Inferior parietal cortex (tissue), 1 donor: ENCODE results near the gene INPP5E.

Experiments
- DNase-seq: peaks from one replicate; pipeline ENCODE4 v3.0.0-alpha.2; 2016; ENCODE audit errors: extremely low spot score

The INPP5E gene

GRCh38 chr9:136439481-136440408 lies at the start of gene INPP5E:
TSS of gene INPP5E (minus strand) at chr9:136439845. CDS start at chr9:136439419, 426 bp downstream.
- DNase-seq: peak; percentile 53

- DNase-seq: peak; percentile 61
These were observed 48.9 kb upstream of the INPP5E start for GRCh38 chr9:136488247-136489214.

DNA sequence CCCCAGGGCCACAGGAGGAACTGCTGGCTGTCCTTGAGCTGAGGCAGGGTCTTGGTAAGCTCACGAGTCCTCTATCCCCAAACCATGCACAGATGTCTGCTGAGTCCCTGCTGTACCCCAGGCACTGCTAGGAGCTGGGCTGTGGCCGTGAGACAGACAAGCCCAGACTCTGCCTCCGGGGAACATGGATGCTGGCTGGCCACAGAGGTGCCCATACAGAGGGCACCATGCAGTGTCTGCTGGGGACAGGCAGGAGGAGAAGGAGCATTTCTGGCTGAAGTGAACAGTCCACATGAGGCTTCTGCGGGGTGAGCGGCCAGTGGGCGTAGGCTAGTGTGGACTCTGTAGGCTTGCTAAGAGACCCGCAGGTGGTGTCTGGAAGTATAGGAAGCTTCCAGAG lies 48.0 kb upstream of the INPP5E start:
- no peak for DNase-seq

DNA sequence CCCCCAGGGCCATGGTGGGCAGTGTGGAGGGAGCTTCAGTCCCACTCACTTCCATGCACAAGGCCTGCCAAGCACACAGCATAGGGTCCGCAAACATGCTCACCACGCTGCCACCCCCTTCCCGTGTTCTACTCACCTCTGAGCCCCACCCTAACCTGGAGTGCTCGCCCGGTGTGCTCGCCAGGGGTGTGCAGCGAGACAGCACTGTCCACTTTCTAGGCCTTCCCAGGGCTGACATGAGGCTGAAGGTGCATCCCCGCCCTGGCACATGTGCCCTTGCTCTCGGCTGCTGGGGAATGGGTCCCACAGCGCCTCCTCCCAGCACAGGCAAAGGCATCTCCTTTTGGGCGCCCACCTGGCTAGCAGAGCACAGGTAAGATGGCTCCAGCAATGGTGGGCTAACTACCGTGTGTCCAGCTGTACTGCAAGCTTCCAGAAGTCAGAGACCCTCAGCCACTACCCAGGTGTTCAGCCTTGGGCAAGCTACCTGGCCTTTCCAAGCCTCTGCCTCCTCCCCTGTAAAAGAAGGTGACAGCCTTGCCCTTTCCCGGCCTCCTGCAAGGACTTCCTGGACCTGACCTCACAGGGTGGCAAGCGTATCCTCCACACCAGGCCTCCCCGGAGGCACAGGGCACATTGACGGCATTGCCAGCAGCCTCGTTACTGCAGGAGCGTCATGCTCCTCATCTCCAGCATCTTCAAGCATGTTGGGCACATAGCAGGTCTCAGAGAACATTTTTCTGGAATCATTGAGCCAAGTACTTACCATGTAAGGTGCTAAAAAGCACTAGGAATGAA lies 47.4 kb upstream of the INPP5E start:
- DNase-seq: no peak

- no peak for DNase-seq
These were observed 46.5 kb upstream of the INPP5E start for GRCh38 chr9:136486131-136486530.

GRCh38 chr9:136485049-136486045 lies 45.7 kb upstream of the INPP5E start:
- peak; percentile 88 for DNase-seq

- no peak for DNase-seq
These were observed 44.8 kb upstream of the INPP5E start for GRCh38 chr9:136484153-136485048.

GRCh38 chr9:136483589-136484152 lies 44.0 kb upstream of the INPP5E start:
- peak; percentile 86 for DNase-seq

- peak; percentile 90 for DNase-seq
These were observed 43.3 kb upstream of the INPP5E start, which contains the start of gene SEC16A for GRCh38 chr9:136482793-136483588. TSS of gene SEC16A (minus strand) at chr9:136483040. CDS start at chr9:136477615, 5,425 bp downstream.

- peak; percentile 4 for DNase-seq
These were observed 42.6 kb upstream of the INPP5E start for GRCh38 chr9:136482046-136482792.

DNA sequence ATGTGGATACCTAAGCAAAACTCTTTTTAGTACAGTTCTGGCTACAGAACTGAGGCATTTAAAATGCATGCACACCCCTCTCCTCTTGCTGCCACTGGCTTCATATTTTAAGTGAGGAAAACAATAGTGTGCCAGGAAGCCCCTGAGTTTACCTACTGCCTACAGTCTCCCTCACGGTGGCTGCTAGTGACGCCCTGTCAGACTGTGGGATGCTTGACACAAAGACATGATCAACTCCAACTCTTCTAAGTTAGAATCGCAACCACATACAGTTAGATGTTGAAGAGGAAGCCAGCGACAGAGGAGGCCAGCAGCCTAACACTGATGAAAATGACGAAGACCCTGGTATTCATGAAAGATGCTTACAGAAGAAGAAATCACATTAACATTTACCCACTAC lies 41.9 kb upstream of the INPP5E start:
- DNase-seq: no peak

GRCh38 chr9:136476369-136477150 lies 36.9 kb upstream of the INPP5E start:
- no peak for DNase-seq

- no peak for DNase-seq
These were observed 35.6 kb upstream of the INPP5E start for GRCh38 chr9:136474974-136475865.

- no peak for DNase-seq
These were observed 34.5 kb upstream of the INPP5E start for GRCh38 chr9:136474021-136474640.

DNA sequence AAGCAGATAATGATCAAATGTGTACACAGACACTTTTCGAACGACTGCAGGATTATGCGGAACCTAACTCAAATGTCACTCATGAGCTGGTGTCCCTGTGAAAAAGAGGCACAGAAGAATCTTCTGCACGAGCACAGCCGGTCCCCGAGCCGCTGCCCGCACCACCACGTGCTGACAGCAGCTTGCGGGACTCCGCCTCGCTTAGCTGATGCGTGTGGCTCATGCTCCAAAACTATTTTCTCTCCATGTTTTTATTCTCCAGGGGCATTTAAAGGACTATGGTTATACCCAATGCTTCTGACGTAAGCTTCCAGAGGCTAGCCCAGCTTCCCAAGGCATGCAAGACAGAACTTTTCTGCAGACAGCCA lies 33.7 kb upstream of the INPP5E start:
- DNase-seq: no peak
